Fibroblast of villous mesenchyme (primary cell): Measurements from ENCODE around the gene PIK3R2. TPM values are rescaled to one million over a fixed set of nuclear protein-coding genes. Genes with fewer than 3 reads are reported as not detected.

ENCODE experiments used
- small RNA-seq: library from RNA; depleted of rRNA; stranded (forward); fragments of <200 nt; gene quantifications from one replicate; pipeline ENCODE3, GENCODE V24; 2012
- total RNA-seq: library from RNA; depleted of rRNA; stranded (reverse); fragments of >200 nt; gene quantifications from 2 replicates; pipeline ENCODE4 v1.2.3, GENCODE V29; 2012

PIK3R2 gene
- total RNA-seq, 1 donor: 30.7 TPM

Small RNA genes lying within 50 kb of the gene (small RNA-seq; reads per million reads assigned to genes)
- gene IFI30: not detected

Other genes with a start within 250 kb of the PIK3R2 start
- gene CCDC124, start 220.1 kb upstream of the PIK3R2 start, total RNA-seq: 22.9 and 25.1 TPM in 2 replicates
- under 0.01 TPM in 2 replicates for gene KCNN1, start 186.1 kb upstream of the PIK3R2 start, total RNA-seq
- gene ARRDC2, start 145.0 kb upstream of the PIK3R2 start, total RNA-seq: 3.5 and 3.9 TPM in 2 replicates
- 0.64 and 1.3 TPM in 2 replicates for gene IL12RB1, start 66.2 kb upstream of the PIK3R2 start, total RNA-seq
- 1.9 and 3.0 TPM in 2 replicates for gene MAST3, start 55.4 kb upstream of the PIK3R2 start, total RNA-seq
- 24.2 and 29.0 TPM in 2 replicates for gene IFI30, start 20.6 kb downstream of the PIK3R2 start, total RNA-seq
- 9.3 and 10.8 TPM in 2 replicates for gene MPV17L2, start 40.1 kb downstream of the PIK3R2 start, total RNA-seq
- gene RAB3A, start 50.9 kb downstream of the PIK3R2 start, total RNA-seq: 0.97 and 1.3 TPM in 2 replicates
- under 0.01 and 0.32 TPM in 2 replicates for gene PDE4C, start 73.3 kb downstream of the PIK3R2 start, total RNA-seq
- gene IQCN, start 121.3 kb downstream of the PIK3R2 start, total RNA-seq: 0.86 and 0.97 TPM in 2 replicates
- gene JUND, start 128.5 kb downstream of the PIK3R2 start, total RNA-seq: 111 and 150 TPM in 2 replicates
- gene LSM4, start 169.9 kb downstream of the PIK3R2 start, total RNA-seq: 131 and 143 TPM in 2 replicates
- 24.8 and 29.8 TPM in 2 replicates for gene PGPEP1, start 187.4 kb downstream of the PIK3R2 start, total RNA-seq
- gene GDF15, start 233.0 kb downstream of the PIK3R2 start, total RNA-seq: 28.9 and 49.9 TPM in 2 replicates
- under 0.01 TPM in 1 of 2 replicates, not detected in the other for gene LRRC25, start 244.5 kb downstream of the PIK3R2 start, total RNA-seq